Fibroblast of skin of right quadriceps (primary cell): ENCODE results near the gene WDR1.

Experiments used
- DNase-seq: peaks from one replicate; pipeline ENCODE4 v3.0.0-alpha.2; 2013

WDR1 gene

DNA sequence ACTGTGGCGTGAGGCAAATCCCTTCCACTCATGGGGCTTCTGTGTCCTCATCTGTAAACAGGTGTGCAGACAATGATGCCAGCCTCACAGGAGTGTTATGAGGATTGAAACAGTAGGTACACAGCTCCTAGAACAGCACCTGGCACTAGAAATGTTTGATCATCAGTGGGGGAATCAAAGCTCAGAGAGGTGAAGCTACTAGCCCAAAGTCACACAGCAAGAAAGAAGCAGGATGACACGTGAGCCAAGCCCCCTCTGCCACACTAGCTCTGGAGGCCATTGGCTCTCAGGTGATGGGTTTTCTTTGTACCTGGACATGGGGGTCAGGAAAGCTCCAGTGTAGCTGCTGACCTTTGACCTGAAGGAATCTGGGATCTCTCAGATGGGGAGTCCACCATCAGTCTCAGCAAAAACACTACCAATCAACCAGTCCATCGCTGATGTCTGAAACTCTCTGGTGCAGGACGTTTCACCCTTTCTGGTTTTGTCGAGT lies 81.9 kb downstream of the WDR1 start:
- no peak for DNase-seq

DNA sequence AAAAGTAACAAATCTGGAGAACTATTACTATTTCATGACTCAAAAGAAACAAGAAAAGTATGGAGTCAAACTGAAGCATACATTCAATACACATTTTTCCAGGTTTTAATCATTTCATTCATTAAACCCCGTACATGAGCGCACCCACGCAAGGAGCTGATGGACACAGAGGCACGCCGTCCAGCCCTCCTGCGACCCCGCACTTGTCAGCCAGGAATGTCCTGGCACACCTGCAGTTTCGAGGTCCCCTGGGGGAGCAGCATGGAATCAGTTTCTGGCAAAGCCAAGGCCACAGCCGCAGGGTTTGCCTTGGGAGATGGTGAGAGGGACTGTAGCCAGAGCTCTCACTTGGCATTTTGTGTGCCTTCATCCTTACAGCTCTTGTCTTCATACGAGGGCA lies 82.5 kb downstream of the WDR1 start:
- no peak for DNase-seq

DNA sequence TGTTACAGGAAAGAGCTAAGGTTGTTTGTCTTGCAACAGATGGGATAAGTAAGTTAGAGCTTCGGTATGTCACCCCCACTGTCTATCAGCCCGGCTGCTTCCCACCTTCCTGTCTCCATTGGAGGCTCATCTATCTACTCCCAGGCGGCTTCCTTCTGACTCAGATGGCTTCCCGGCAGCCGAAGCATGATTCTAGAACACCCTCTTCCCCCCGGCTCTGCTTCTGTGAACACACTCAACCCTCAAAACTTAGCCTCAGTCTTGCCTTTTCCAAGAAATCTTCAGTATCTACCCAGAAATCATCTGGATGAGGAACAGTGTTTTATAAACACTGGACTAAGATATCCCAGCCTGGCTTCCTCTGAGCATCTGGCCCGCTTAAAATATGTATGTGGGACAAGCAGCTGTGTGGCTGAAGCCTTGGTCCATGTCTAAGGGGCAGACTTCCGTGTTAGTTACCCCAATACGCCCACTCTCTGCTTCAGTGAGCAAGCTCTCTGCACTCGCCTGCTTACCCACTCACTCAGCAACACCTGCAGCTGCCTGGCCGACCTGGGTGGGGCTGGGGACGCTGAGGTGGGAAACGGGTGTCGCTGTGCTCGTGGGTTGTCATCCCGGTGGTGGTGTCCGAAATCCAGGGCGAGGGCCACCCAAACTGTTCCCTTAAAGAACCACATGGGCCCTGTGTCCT lies 83.3 kb downstream of the WDR1 start:
- peak; percentile 76 for DNase-seq

DNA sequence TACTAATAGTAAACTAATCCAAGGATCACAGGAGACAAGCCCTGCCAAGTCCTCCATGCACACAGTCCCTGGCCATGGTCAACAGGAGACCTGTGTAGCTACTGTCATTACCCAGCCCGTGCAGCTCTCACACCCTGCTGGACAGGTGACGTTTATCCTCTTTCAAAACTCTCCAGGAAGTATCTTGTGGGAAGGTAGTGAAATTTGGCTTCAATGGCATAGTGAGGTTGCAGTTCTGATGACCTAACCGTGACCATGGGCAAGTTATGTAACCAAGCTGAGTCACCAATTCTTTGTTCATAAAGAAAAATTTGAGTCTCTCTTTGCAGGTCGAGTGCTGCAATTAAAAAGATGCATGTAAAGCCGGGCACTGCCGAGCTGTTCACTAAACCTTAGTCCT lies 84.0 kb downstream of the WDR1 start:
- peak; percentile 46 for DNase-seq

DNA sequence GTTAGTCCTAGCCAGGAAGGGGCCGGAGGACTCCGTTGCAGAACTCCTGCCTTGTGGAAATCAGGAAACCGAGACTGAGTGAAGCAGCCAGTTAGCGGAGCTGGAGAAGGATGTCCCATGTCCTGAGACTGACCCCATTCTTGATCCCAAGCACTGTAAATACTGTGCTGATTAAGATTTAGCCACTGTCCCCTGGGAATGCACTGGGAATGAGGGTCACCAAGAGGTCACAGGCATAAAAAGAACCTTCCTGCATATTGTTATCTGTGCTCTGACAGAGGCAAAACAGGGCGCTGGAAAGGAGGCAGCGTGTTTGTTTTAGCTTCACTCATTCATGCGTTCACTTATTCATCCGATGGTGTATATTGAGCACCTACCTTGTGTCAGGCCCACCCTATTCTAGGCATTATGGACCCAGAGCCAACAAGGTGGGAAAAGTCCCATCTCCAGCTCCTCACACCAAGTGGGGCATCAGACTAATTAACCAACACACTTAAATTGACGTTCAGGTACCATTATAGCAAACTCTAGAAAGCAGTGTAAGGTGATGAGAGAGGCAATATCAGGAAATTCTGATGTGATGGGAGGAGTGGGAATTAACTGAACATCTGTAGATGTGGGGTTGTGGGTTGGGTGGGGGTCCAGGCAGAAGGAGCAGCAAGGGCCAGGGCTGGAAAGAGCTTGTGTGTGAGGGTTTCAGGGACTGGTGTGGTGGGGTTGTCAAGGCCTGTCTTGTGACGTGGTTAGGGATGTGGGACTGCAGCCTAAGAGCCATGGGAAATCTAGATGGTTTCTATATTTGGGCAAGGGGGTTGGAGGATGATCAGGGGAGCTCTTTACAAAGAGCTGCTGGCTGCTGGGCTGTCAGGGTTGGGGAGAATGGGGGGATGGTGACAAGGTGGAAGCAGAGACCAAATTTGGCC lies 84.7 kb downstream of the WDR1 start:
- no peak for DNase-seq

DNA sequence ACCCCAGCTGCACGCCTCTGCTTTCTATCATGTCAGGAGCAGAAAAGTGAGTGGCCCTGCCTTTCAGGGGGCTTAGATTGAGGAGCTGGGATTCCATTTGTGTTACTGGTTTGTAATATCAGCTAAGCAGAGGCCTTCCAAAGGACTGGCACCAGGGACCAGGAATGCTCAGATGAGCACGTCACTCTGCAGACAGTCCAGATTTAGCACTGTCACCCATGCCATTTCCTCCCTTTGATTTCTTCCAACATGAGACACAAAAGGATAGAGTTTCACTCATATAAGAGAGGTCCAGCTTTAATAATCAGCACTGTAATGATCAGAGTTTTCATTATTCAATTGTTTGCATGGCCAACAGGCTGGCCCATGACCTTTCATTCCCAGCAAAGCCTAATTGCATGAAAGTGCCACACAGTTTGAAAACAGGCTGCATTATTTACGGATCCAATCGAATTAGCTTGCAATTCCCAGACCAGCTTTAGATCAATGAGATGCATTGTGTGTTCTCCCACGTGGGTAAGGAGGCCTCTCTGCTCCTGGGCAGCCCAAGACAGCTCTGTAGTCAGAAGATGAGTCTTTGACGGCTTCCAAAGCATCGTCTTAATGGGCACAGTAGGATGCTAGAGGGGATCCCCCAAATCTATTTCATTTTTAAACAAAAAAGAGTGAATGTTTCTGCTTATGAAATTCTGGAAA lies 85.5 kb downstream of the WDR1 start:
- DNase-seq = no peak

DNA sequence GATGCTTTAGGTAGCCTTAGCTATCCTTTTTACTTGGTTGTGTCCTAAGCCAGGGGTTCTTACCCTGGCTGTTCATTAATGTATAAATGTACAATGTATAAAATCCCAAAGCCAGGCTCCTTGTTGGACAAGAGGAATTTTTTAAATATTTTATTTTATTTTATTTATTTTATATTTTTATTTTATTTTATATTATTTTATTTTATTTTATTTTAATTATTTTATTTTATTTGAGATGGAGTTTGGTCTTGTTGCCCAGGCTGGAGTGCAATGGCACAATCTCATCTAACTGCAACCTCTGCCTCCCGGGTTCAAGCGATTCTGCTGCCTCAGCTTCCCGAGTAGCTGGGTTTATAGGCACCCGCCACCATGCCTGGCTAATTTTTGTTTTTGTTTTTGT lies 87.2 kb downstream of the WDR1 start:
- DNase-seq = no peak

DNA sequence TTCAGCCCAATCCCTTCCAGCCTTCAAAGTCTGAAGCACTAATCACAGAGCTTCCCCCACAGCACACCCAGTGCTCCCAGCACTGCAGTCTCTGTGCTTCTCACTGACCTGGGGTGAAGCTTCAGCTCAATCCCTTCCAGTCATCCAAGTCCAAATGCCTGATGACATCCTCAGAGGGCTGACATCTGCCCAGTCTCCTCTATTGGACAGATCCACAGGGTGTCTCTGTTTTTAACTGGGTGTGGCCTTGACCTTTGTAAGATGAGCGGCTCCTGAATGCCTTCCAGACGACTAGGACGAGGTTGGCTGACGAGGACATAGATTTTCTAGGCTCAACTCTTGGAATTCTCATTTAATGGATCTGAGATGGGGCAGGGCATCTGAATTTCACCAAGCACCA lies 87.7 kb downstream of the WDR1 start:
- DNase-seq = no peak

DNA sequence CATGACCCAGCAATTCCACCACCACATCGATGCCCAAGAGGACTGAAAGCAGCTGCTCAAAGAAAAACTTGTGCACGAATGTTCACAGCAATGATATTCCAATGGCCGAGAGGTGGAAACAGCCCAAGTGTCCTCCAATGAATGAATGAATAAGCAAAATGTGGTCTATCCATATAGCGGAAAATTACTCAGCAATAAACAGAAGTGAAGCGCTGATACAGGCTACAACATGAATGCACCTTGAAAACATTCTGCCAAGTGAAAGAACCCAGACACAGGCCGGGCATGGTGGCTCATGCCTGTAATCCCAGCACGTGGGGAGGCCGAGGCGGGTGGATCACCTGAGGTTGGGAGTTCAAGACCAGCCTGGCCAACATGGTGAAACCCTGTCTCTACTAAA lies 90.1 kb downstream of the WDR1 start:
- no peak for DNase-seq

DNA sequence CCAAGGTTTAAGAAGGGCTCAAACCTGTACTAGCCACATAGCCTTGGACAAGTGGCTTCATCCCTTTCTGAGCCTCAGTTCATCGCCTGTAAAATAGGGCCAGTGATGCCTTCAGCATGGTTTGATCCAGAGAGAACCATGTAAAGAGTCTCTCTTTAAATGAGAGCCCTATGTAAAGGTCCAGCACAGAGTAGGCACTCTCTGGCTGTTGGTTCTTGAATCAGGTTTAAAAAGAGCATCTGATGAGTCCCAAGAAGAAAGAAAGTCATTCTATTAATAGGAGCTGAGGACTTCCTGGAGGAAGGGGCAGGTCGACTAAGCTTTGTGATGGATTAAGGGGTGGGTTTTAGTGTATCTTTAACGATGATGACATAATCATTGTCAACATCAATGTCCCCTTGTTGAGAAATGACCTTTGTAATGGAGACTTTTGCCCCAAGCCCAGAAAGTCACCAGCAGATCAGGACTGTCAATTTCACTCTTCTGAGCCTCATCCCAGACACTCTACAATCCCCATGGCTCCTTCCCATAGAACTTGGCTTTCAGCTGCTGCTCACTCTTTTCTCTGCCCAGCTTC lies 91.3 kb downstream of the WDR1 start:
- DNase-seq = no peak
